ENCODE results near the gene FAM120AOS.
A peak's percentile ranks its signal among the peaks of the same experiment; 100 is the strongest.
"Not testable (repeated sequence)": the region's sequence is repeated elsewhere in the genome, so short reads cannot be mapped to it uniquely, and the experiment has no call there.

FAM120AOS gene

DNA sequence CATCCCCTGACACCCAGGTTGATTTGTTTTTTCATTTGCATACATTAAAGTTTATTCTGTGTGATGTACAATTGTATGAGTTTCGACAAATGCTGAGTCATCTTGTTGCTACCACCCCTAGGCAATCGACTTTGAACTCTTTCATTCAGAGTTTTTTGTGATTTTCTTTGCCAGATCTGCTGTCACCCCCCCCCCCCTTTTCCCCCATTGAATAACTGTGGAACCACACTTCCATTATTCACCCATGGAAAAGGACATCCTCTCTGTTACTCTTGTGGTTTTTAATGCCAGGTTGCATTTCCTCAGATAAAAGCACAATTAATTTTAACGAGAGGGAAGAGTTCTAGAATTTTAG lies 13.7 kb upstream of the FAM120AOS start:
- no peak for DNase-seq (ENCODE audit: low read depth)

- no peak for DNase-seq (ENCODE audit: low read depth)
These were observed 13.2 kb upstream of the FAM120AOS start for GRCh38 chr9:93466416-93467061.

GRCh38 chr9:93465855-93466254 lies 12.5 kb upstream of the FAM120AOS start:
- no peak for DNase-seq (ENCODE audit: low read depth)

DNA sequence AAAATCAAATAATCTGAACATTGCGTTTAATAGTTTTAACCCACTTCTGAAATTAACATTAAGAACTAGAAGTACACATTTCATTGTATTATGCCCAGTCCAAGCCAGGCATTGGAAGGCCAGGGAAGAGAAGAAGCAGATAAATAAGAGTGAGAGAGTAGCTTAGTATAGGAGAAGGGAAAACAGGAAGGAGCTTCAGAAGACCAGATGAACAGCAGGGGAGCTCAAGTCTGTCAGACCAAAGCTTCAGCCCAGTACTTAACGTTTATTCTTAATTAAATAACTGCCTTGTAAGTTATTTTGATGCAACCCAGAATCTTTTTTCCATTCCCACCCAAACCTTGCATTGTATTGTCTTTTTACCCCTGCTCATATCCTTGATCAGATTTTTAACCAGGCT lies 11.5 kb upstream of the FAM120AOS start:
- DNase-seq (ENCODE audit: low read depth): no peak

DNA sequence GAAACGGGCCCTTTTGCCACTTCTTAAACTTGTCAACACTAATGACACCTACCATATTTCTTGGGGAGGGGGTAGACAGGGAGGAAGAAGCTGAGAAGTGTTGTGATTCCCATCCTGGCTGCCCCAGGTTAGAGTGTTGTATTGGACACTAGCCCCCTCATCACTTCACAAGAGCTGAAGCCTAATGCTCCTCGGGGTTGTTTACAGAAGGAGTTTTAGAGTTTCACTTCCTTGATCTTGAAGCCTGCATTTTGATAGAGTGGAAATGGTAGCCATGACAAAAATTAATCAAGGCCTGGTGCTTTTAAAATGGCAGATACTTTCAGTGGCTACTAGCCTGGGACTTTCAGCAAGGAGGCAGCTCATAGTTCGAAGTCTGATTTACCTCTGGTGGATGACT lies 11.0 kb upstream of the FAM120AOS start:
- DNase-seq (ENCODE audit: low read depth): no peak

- DNase-seq (ENCODE audit: low read depth): no peak
These were observed 10.4 kb upstream of the FAM120AOS start for GRCh38 chr9:93463638-93464248.

- no peak for DNase-seq (ENCODE audit: low read depth)
These were observed 8.4 kb upstream of the FAM120AOS start for GRCh38 chr9:93461821-93462220.

- DNase-seq (ENCODE audit: low read depth): no peak
These were observed 8.0 kb upstream of the FAM120AOS start for GRCh38 chr9:93461414-93461743.

GRCh38 chr9:93460689-93461413 lies 7.5 kb upstream of the FAM120AOS start:
- DNase-seq (ENCODE audit: low read depth): no peak

DNA sequence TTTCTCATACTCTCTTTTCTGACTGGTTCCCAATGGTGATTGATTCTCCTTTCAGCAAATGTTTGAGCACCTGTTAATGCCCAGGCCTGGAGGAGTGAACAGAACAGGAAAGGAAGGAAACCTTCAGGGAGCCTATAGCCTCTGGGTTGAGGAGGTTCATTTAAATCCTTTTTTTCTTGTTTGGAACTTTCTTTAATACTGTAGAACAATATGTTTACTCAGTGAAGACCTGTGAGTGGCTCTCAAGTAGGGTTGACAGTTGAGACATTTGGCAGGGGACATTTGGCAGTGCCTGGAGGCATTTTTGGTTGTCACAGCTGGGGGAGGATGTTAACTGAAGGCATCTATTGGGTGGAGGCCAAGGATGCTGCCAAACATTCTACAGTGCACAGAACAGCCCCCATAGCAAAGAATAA lies 6.1 kb upstream of the FAM120AOS start:
- no peak for DNase-seq (ENCODE audit: low read depth)

DNA sequence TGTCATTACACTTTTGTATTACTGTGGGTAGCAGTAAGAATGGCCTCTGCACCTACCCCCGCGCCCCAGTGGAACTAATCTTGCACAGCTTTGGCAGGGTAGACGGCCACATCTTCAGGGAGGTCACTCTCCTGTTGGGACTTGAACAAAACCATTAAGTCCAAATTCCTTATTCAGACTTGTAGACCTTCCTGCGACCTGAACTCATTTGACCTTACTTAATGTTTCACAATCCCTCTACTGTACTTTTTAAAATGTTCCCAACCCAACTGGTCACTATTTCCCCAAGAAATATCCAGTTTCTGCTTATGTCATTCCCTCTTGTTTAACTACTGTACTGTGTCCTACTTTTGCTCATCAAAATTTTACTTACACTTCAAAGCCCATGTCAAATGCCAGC lies 5.3 kb upstream of the FAM120AOS start:
- DNase-seq (ENCODE audit: low read depth): no peak

GRCh38 chr9:93457006-93457405 lies 3.6 kb upstream of the FAM120AOS start:
- DNase-seq (ENCODE audit: low read depth): no peak

DNA sequence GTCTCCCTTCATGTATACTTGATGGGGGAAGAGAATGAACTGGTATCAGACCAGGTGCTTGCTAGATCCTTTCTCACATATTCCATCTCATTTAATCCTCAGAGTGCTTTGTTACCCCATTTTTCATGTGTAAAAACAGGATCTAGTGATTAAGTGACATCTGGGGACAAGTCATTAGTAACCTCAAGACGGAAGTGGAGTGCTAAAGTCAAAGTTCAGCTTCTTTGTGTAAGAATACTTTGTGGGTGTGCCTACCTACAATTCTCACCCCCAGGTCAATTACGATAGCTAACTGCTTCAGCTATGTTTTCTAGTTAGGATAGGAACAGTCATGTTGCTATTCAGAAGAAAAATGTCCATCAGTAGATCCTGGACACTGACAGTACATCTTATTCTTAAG lies 3.1 kb upstream of the FAM120AOS start:
- DNase-seq (ENCODE audit: low read depth): no peak

- no peak for DNase-seq (ENCODE audit: low read depth)
These were observed 2.6 kb upstream of the FAM120AOS start for GRCh38 chr9:93456022-93456421.

GRCh38 chr9:93452710-93453046 lies 703 bp downstream of the FAM120AOS start:
- DNase-seq (ENCODE audit: low read depth): peak; percentile 11

DNA sequence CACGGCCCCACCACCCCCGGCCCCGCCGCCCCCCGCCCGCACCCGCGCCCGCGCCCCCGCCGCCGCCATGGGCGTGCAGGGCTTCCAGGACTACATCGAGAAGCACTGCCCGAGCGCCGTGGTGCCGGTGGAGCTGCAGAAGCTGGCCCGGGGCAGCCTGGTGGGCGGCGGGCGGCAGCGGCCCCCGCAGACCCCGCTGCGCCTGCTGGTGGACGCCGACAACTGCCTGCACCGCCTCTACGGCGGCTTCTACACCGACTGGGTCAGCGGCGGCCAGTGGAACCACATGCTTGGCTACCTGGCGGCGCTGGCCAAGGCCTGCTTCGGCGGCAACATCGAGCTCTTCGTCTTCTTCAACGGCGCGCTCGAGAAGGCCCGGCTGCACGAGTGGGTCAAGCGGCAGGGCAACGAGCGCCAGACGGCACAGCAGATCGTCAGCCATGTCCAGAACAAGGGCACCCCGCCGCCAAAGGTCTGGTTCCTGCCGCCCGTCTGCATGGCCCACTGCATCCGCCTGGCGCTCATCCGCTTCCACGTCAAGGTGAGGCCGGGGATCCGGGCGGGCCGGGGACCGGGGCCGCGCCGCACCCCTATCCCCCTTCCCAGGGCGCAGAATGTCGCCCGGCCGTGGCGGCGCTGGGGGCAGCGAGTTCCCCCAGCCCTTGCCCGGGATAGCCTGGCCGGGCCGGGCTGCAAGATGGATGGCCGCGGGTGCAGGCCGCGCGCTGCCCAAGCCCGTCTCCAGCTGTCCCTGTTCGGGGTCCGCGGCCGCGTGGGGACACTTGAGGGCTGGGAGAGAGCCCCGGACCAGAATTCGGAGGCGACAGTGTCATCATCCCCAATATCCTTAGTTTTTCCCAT lies 1.3 kb downstream of the FAM120AOS start:
- DNase-seq (ENCODE audit: low read depth): peak; percentile 32

DNA sequence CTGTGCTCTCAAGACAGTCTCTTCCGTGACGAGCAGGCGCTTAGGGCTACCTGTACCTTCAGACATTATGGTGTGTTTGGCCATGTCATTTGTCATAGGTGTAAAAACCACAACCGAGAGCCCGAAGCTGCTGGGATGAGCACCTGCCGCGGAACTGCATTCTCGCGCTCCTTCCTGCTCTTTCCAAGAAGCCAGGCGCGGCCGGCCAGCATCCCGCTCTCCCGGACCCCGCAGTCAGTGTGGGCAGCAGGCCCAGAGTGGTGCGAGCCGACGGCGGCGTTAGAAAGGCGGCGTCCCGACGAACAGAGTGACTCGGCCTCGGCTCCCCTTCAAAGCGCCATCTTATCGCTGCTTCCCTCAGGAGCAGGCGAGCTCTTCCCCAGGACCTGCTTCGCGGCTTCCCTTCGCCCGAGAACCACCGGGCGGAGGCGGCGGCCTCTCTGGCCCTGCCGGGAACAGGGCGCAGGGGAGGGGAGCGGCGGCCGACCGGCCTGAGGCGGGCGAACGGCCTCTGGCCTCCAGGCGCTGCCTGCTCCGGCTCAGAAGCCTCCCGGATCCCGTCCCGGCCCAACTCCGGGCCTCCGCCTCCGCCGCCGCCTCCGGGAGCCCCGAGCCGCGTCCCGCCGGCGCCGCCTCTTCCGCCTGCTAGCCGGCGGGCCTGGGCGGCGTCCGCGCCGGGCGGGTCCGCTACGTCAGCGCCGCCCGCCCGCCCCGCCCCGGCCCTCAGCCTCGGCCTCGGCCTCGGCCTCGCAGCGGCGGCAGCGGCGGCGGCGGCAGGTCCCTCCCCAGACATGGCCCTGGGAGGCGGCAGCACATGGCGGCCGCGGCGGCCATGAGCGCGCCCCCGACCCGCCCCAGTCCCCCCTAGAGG lies 2.2 kb downstream of the FAM120AOS start, which contains the start of gene FAM120A:
Gene FAM120A (plus strand): TSS at position 741 of the 871 bp plus-strand sequence. CDS start 231 bp downstream, outside the sequence.
- DNase-seq (ENCODE audit: low read depth): peak; percentile 61

DNA sequence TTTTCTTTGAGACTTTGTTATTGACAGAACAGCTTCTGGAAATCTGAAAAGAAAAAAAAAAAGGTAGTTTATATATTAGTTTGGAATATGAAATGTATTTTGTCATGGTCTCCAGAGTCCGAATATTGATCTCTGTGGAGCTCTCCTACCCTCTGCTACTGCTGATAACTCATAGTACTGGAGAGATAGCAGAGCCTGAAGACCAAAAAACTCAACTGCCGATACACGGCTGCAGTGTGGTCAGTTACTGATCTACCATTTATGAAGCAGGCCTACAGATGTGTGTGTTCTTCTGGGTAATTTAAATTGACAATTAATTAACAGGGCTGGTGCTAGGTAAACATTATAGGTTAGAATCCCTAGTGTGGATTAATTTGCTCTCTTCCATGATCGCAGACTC lies 5.7 kb downstream of the FAM120AOS start:
- no peak for DNase-seq (ENCODE audit: low read depth)

GRCh38 chr9:93446073-93446472 lies 7.3 kb downstream of the FAM120AOS start:
- DNase-seq (ENCODE audit: low read depth): no peak

- DNase-seq (ENCODE audit: low read depth): no peak
These were observed 12.3 kb downstream of the FAM120AOS start for GRCh38 chr9:93440896-93441580.

GRCh38 chr9:93439301-93439700 lies 14.1 kb downstream of the FAM120AOS start:
- DNase-seq (ENCODE audit: low read depth): not testable (repeated sequence)

All from activated T-cell treated with anti-CD3 and anti-CD28 coated beads for 24 hours (primary cell).